ENCODE results near the gene SPDL1.

DNA sequence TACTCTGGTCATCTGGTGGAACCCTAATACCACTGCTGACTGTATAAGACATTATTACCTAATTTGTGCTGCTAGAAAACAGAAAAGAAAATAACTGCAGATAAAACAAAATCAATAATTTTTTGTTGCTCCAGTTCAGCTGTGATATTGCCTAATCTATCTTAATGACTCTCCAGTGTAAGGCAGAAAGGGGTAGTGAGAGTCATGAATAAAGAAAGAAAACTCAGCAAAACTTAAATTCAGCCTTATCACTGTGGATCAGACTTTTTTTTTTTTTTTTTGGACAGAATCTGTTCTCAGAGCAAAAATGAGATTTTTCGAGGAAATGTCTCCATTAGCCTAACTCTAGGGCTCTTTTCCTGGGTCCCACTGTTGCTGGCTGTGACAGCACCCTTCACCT is 52.4 kb downstream of the SPDL1 start:
- TF ChIP-seq EZH2 (IDR thresholded peaks at IDR 0.05; ENCODE audit: borderline replicate concordance): no peak
- TF ChIP-seq, protein P1, sequence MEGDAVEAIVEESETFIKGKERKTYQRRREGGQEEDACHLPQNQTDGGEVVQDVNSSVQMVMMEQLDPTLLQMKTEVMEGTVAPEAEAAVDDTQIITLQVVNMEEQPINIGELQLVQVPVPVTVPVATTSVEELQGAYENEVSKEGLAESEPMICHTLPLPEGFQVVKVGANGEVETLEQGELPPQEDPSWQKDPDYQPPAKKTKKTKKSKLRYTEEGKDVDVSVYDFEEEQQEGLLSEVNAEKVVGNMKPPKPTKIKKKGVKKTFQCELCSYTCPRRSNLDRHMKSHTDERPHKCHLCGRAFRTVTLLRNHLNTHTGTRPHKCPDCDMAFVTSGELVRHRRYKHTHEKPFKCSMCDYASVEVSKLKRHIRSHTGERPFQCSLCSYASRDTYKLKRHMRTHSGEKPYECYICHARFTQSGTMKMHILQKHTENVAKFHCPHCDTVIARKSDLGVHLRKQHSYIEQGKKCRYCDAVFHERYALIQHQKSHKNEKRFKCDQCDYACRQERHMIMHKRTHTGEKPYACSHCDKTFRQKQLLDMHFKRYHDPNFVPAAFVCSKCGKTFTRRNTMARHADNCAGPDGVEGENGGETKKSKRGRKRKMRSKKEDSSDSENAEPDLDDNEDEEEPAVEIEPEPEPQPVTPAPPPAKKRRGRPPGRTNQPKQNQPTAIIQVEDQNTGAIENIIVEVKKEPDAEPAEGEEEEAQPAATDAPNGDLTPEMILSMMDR (IDR thresholded peaks at IDR 0.05; ENCODE audit: poor library complexity): no peak
- no peak for TF ChIP-seq EZH2phosphoT487 (IDR thresholded peaks at IDR 0.05; ENCODE audit: low read depth, severe bottlenecking, unreplicated experiment)

Measured in hepatocyte (in vitro differentiated cells).